HL-60 (cell line): ENCODE data around the gene INPP5B.

Experiments used
- DNase-seq, 2 experiments: peaks; one replicate each; pipeline ENCODE4 v3.0.0-alpha.2; 2010 to 2020; ENCODE audit warnings: low read depth in 1 of 2, low spot score in 1 of 2
- H3K27ac ChIP-seq: fragments of 250-450 bp; sonication (Bioruptor Pico); replicated peaks from 2 replicates; pipeline ENCODE4 v1.5.1; 2020; ENCODE audit warnings: mild to moderate bottlenecking, moderate library complexity
- H3K27me3 ChIP-seq: fragments of 250-450 bp; sonication (Bioruptor Pico); 2 replicates; pipeline ENCODE4 v1.5.1; 2021; ENCODE audit warnings: mild to moderate bottlenecking, moderate library complexity; ENCODE audit not compliant: insufficient read depth, poor library complexity, severe bottlenecking
- H3K4me3 ChIP-seq: replicated peaks from 2 replicates; pipeline ENCODE4 v1.5.1; 2011; ENCODE audit warnings: mild to moderate bottlenecking, control low read depth, low read length; ENCODE audit not compliant: insufficient read depth
- GABPA ChIP-seq: IDR thresholded peaks from 2 replicates; pipeline ENCODE4 v1.6.1; 2012; ENCODE audit warnings: low read depth
- POLR2AphosphoS5 ChIP-seq: IDR thresholded peaks from 2 replicates; pipeline ENCODE4 v1.6.1; 2012; ENCODE audit warnings: low read depth
- REST ChIP-seq: IDR thresholded peaks from 2 replicates; pipeline ENCODE4 v1.6.1; 2012; ENCODE audit warnings: low read depth; ENCODE audit not compliant: insufficient replicate concordance
- SPI1 ChIP-seq: IDR thresholded peaks from 2 replicates; pipeline ENCODE4 v1.6.1; 2012; ENCODE audit warnings: low read depth, mild to moderate bottlenecking, borderline replicate concordance
- TF ChIP-seq, protein P1 (sequence below): IDR thresholded peaks from one replicate; pipeline ENCODE4 v1.5.1; 2011; ENCODE audit warnings: low read length, control low read depth, inconsistent platforms; ENCODE audit not compliant: insufficient read depth

Gene INPP5B

GRCh38 chr1:37931102-37931360, 15.8 kb downstream of the INPP5B start:
- H3K4me3 ChIP-seq = peak overlapping the region; percentile 67
- no peaks in the 10 kb centered on the region for H3K27me3 ChIP-seq
- no peak for TF ChIP-seq SPI1
- no peak for TF ChIP-seq POLR2AphosphoS5
- no peak for TF ChIP-seq GABPA
- TF ChIP-seq, protein P1, sequence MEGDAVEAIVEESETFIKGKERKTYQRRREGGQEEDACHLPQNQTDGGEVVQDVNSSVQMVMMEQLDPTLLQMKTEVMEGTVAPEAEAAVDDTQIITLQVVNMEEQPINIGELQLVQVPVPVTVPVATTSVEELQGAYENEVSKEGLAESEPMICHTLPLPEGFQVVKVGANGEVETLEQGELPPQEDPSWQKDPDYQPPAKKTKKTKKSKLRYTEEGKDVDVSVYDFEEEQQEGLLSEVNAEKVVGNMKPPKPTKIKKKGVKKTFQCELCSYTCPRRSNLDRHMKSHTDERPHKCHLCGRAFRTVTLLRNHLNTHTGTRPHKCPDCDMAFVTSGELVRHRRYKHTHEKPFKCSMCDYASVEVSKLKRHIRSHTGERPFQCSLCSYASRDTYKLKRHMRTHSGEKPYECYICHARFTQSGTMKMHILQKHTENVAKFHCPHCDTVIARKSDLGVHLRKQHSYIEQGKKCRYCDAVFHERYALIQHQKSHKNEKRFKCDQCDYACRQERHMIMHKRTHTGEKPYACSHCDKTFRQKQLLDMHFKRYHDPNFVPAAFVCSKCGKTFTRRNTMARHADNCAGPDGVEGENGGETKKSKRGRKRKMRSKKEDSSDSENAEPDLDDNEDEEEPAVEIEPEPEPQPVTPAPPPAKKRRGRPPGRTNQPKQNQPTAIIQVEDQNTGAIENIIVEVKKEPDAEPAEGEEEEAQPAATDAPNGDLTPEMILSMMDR = no peak
- TF ChIP-seq REST = no peak
- no peak for DNase-seq
- peak overlapping the region; percentile 66 for H3K27ac ChIP-seq

DNA sequence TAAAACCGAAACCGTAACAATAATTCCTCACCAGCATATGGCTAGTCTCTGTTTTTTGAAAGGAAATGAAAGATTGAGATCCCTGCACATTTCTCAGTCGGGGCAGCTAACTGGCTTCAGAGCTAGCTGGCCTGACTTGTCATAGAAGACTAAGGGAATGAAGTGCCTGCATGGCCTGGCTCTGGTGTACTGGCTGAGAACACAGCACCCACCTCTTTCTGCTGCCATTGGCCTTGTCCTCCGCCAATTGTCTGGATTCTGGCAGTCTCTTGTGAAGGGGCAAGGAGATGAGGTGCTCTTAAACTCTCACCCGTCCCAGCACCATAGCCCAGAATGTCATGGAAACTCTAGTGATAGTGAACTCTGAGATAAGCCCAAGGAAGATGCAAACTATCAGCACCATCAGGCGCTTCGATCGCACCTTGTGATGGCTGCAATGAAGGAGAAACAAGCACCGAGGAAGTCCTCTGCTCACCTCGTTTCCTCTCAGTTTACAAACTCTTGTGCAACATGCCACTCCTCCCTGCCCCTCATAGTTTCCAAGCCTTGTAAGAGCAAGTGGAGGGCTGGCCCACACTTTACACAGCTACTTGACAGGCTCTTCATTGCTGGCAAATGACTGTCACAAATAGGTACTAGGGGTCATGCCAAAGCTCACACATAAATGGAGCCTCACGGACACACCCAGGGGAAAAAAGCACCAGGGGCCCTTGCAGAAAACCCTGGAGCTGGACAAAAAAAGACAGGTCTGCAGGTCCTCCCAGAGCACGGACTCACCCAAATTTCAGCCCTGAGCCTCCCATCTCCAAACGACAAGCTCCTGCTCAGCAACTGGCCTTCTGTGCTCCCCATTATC, 16.4 kb downstream of the INPP5B start:
- H3K27ac ChIP-seq = peak overlapping the region; percentile 66
- peak overlapping the region; percentile 67 for H3K4me3 ChIP-seq
- TF ChIP-seq, protein P1 = no peak
- TF ChIP-seq POLR2AphosphoS5 (peak; percentile 32; the same call in 1 of the 2 replicates), REST (no peak), SPI1 (peak; percentile 18; the same call in 1 of the 2 replicates), GABPA (no peak)
- no peaks in the 10 kb centered on the region for H3K27me3 ChIP-seq
- DNase-seq = peak; percentile 71 to 83

DNA sequence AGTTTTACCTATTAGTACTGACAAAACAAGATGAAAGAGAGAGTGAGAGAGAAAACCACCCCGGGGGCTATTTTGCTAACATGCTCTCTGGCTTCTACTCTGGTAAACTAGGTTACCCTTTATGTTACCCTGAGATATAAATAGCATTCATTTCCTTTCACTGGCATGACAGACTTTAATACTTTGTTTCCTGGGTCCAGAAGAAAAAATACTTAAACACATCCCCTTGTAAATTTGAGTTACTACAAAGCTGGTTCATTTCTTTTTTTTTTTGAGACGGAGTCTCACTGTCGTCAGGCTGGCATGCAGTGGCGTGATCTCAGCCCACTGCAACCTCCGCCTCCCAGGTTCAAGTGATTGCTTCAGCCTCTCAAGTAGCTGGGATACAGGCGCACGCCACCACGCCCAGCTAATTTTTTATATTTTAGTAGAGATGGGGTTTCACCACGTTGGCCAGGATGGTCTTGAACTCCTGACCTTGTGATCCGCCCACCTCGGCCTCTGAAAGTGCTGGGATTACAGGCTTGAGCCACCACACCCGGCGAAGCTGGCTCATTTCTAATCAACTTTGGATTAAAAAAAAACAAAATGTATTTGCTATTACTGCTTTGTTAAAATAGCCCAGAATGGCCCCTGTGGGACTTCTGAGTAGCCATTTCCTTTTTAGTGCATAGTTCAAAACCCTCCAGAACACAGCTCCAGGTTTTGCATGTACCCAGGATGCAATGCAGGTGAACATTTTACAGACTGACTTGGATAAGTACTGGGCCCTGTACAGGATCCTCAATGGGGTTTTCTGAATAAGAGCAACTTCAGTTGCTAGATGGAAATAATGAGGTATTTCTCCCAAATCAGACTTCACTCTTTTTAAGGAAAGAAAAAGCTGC, 20.6 kb downstream of the INPP5B start:
- DNase-seq = no peak
- TF ChIP-seq POLR2AphosphoS5 = no peak
- TF ChIP-seq SPI1 = no peak
- TF ChIP-seq, protein P1 = no peak
- TF ChIP-seq REST = no peak
- no peak for TF ChIP-seq GABPA
- Histone ChIP-seq H3K27ac (peak overlapping the region; percentile 80), H3K4me3 (no peak overlapping the region), H3K27me3 (no peaks in the 10 kb centered on the region)
